Measurements from ENCODE around the gene TRIO. TPM values are rescaled to one million over a fixed set of nuclear protein-coding genes. Genes with fewer than 3 reads are reported as not detected.

TRIO gene
- total RNA-seq, 1 experiment from 2014 or later, result 88.8 TPM

GRCh38 chr5:14443671-14444093 is 300.5 kb downstream of the TRIO start (continued):
- no peak for TF ChIP-seq CTCF (IDR thresholded peaks at IDR 0.05)
- no peak for TF ChIP-seq ZNF281 (CRISPR knock-in tag; IDR thresholded peaks at IDR 0.05)
- no peak for TF ChIP-seq CDX4 (CRISPR knock-in tag; IDR thresholded peaks at IDR 0.05; ENCODE audit: borderline replicate concordance)
- TF ChIP-seq ZNF396 (CRISPR knock-in tag; IDR thresholded peaks at IDR 0.05; ENCODE audit: borderline replicate concordance), result no peak
- no peak for TF ChIP-seq NR3C1 (CRISPR knock-in tag; conservative IDR thresholded peaks at IDR 0.05; ENCODE audit: low read depth)
- no peak for TF ChIP-seq IRF2 (CRISPR knock-in tag; IDR thresholded peaks at IDR 0.05; ENCODE audit: borderline replicate concordance, low read depth)
- no peak for TF ChIP-seq CBFB (CRISPR knock-in tag; IDR thresholded peaks at IDR 0.05; ENCODE audit: low read depth)
- TF ChIP-seq USF2 (CRISPR knock-in tag; IDR thresholded peaks at IDR 0.05), result no peak
- no peak for TF ChIP-seq JUN (CRISPR knock-in tag; IDR thresholded peaks at IDR 0.05)

GRCh38 chr5:14444161-14444560 is 301.0 kb downstream of the TRIO start:
- ChIA-PET POLR2A (interaction anchor here (0.7 kb wide), 1 partner anchor 26 kb away, joined by 4 read pairs; no protein-coding TSS in a partner anchor), CTCF (no interaction called here)
- H3K4me1 Mint-ChIP-seq, result peaks cover 36% of the 10 kb centered on the region
- no peaks in the 10 kb centered on the region for H3K9me3 Mint-ChIP-seq
- TF ChIP-seq MYBL2 (CRISPR knock-in tag; IDR thresholded peaks at IDR 0.05) (no peak), ETV6 (CRISPR knock-in tag; IDR thresholded peaks at IDR 0.05) (no peak), NR3C1 (CRISPR knock-in tag; conservative IDR thresholded peaks at IDR 0.05; ENCODE audit: low read depth) (no peak), ZNF425 (CRISPR knock-in tag; conservative IDR thresholded peaks at IDR 0.05) (no peak), CREM (CRISPR knock-in tag; IDR thresholded peaks at IDR 0.05) (no peak), GTF2I (CRISPR knock-in tag; conservative IDR thresholded peaks at IDR 0.05) (no peak), ATF2 (CRISPR knock-in tag; IDR thresholded peaks at IDR 0.05; ENCODE audit: borderline replicate concordance, low read depth) (no peak), NFYB (CRISPR knock-in tag; conservative IDR thresholded peaks at IDR 0.05; ENCODE audit: low read depth) (no peak), TCF7 (CRISPR knock-in tag; IDR thresholded peaks at IDR 0.05; ENCODE audit: low read depth) (no peak)
- no peak overlapping the region for H3K4me3 Mint-ChIP-seq
- H3K36me3 Mint-ChIP-seq, result peaks cover 3% of the 10 kb centered on the region; the same call in 1 of the 2 replicates
- no peak overlapping the region for H3K27ac Mint-ChIP-seq
- no peaks in the 10 kb centered on the region for H3K27me3 Mint-ChIP-seq (ENCODE audit: low read depth)
- DNase-seq (ENCODE audit: low spot score), result no peak
- ATAC-seq, result no peak
